OCI-LY3 (cell line): ENCODE results near the gene CCDC9B.

Source experiments
- H2AFZ ChIP-seq: fragments of 200-600, 300-600 bp; shearing (Covaris generic); 2 replicates; pipeline ENCODE4 v1.6.0; 2014; ENCODE audit warnings: antibody characterized with exemption, low read depth, low read length
- H3K27ac ChIP-seq: fragments of 200-600, 300-600 bp; sonication (generic); 2 replicates; pipeline ENCODE4 v1.5.1; 2014; ENCODE audit warnings: mild to moderate bottlenecking, low read length, moderate library complexity, mixed read lengths
- H3K27me3 ChIP-seq: fragments of 200-600, 300-600 bp; sonication (generic); 2 replicates; pipeline ENCODE4 v1.6.1; 2014; ENCODE audit warnings: low read depth, low read length, mixed read lengths
- H3K36me3 ChIP-seq: fragments of 200-600, 300-600 bp; sonication (generic); replicated peaks from 2 replicates; pipeline ENCODE3; 2014; ENCODE audit warnings: low read depth, low read length, mixed read lengths
- H3K4me1 ChIP-seq: fragments of 300-600, 200-600 bp; sonication (generic); 2 replicates; pipeline ENCODE4 v1.6.1; 2014; ENCODE audit warnings: low read length, mixed read lengths
- H3K4me2 ChIP-seq: fragments of 200-600, 300-600 bp; sonication (generic); 2 replicates; pipeline ENCODE4 v1.6.1; 2014; ENCODE audit warnings: low read length, mixed read lengths
- H3K4me3 ChIP-seq: fragments of 300-600, 200-600 bp; sonication (generic); 2 replicates; pipeline ENCODE4 v1.5.1; 2014; ENCODE audit warnings: antibody characterized with exemption, mild to moderate bottlenecking, low read length, moderate library complexity
- H3K79me2 ChIP-seq: fragments of 300-600, 200-600 bp; shearing (Covaris generic); 2 replicates; pipeline ENCODE4 v1.6.1; 2014; ENCODE audit warnings: mild to moderate bottlenecking, low read length, mixed read lengths
- H3K9ac ChIP-seq: fragments of 300-600, 200-600 bp; shearing (Covaris generic); 2 replicates; pipeline ENCODE4 v1.6.0; 2014; ENCODE audit warnings: mild to moderate bottlenecking, low read length, moderate library complexity
- H3K9me3 ChIP-seq: fragments of 200-600, 300-600 bp; shearing (Covaris generic); 2 replicates; pipeline ENCODE4 v1.6.1; 2014; ENCODE audit warnings: low read length, mixed read lengths; ENCODE audit not compliant: insufficient read depth
- H4K20me1 ChIP-seq: fragments of 200-600, 300-600 bp; sonication (generic); 2 replicates; pipeline ENCODE4 v1.6.1; 2016; ENCODE audit warnings: low read length, mixed read lengths; ENCODE audit not compliant: insufficient read depth
- CTCF ChIP-seq: fragments of 200-600, 300-600 bp; sonication (generic); IDR thresholded peaks from 2 replicates; pipeline ENCODE4 v1.5.1; 2014; ENCODE audit warnings: antibody characterized with exemption, low read length, low read depth
- EZH2phosphoT487 ChIP-seq: fragments of 200-600 bp; shearing (Covaris generic); IDR thresholded peaks from 2 replicates; pipeline ENCODE4 v1.6.1; 2018; ENCODE audit warnings: antibody characterized with exemption, mixed run types, low read depth

Gene CCDC9B

GRCh38 chr15:40369971-40370370 is 29.2 kb upstream of the CCDC9B start:
- Histone ChIP-seq H3K9ac (no peak overlapping the region), H3K27ac (no peak overlapping the region), H4K20me1 (no peaks in the 10 kb centered on the region), H3K79me2 (no peaks in the 10 kb centered on the region), H2AFZ (no peak overlapping the region), H3K4me3 (no peak overlapping the region), H3K27me3 (peaks cover 10% of the 10 kb centered on the region; the same call in 1 of the 2 replicates), H3K4me1 (peaks cover 32% of the 10 kb centered on the region), H3K4me2 (no peak overlapping the region), H3K9me3 (no peaks in the 10 kb centered on the region), H3K36me3 (no peaks in the 10 kb centered on the region)
- TF ChIP-seq EZH2phosphoT487 (no peak), CTCF (no peak)

- Histone ChIP-seq H2AFZ (no peak overlapping the region), H3K9me3 (no peaks in the 10 kb centered on the region), H3K27ac (no peak overlapping the region), H3K4me2 (no peak overlapping the region), H3K27me3 (peaks cover 10% of the 10 kb centered on the region; the same call in 1 of the 2 replicates), H4K20me1 (no peaks in the 10 kb centered on the region), H3K4me1 (peaks cover 32% of the 10 kb centered on the region), H3K4me3 (no peak overlapping the region), H3K79me2 (no peaks in the 10 kb centered on the region), H3K9ac (no peak overlapping the region), H3K36me3 (no peaks in the 10 kb centered on the region)
- TF ChIP-seq EZH2phosphoT487 (no peak), CTCF (no peak)
These were observed 28.7 kb upstream of the CCDC9B start for GRCh38 chr15:40369474-40369869.

- Histone ChIP-seq H3K27me3 (peaks cover 10% of the 10 kb centered on the region; the same call in 1 of the 2 replicates), H4K20me1 (no peaks in the 10 kb centered on the region), H2AFZ (no peak overlapping the region), H3K4me2 (peak overlapping the region; percentile 78; the same call in 1 of the 2 replicates), H3K9me3 (no peaks in the 10 kb centered on the region), H3K4me3 (peak overlapping the region; percentile 88; the same call in 1 of the 2 replicates), H3K27ac (no peak overlapping the region), H3K9ac (peak overlapping the region; percentile 41; the same call in 1 of the 2 replicates), H3K79me2 (no peaks in the 10 kb centered on the region), H3K36me3 (no peaks in the 10 kb centered on the region), H3K4me1 (peaks cover 32% of the 10 kb centered on the region)
- TF ChIP-seq EZH2phosphoT487 (no peak), CTCF (no peak)
These were observed 28.2 kb upstream of the CCDC9B start for GRCh38 chr15:40368719-40369473.

- peak overlapping the region; percentile 14; the same call in 1 of the 2 replicates for H3K27ac ChIP-seq
These were observed 27.2 kb upstream of the CCDC9B start for GRCh38 chr15:40367686-40368611.

More at GRCh38 chr15:40367686-40368611, 27.2 kb upstream of the CCDC9B start:
- Histone ChIP-seq H3K4me3 (peak overlapping the region; percentile 88), H2AFZ (peak overlapping the region; percentile 80; the same call in 1 of the 2 replicates), H3K9me3 (no peaks in the 10 kb centered on the region), H3K36me3 (no peaks in the 10 kb centered on the region), H3K4me2 (peak overlapping the region; percentile 78), H3K4me1 (peaks cover 27% of the 10 kb centered on the region), H3K9ac (peak overlapping the region; percentile 76), H3K79me2 (no peaks in the 10 kb centered on the region), H3K27me3 (peaks cover 10% of the 10 kb centered on the region; the same call in 1 of the 2 replicates), H4K20me1 (no peaks in the 10 kb centered on the region)
- TF ChIP-seq CTCF (peak; percentile 70), EZH2phosphoT487 (no peak)
